Inferior parietal cortex (tissue), 1 donor: Measurements from ENCODE around the gene GRID1.
"Not testable (repeated sequence)": the region's sequence is repeated elsewhere in the genome, so short reads cannot be mapped to it uniquely, and the experiment has no call there.

Experiments
- DNase-seq: peaks from one replicate; pipeline ENCODE4 v3.0.0-alpha.2; 2016; ENCODE audit errors: extremely low spot score

GRID1 gene

DNA sequence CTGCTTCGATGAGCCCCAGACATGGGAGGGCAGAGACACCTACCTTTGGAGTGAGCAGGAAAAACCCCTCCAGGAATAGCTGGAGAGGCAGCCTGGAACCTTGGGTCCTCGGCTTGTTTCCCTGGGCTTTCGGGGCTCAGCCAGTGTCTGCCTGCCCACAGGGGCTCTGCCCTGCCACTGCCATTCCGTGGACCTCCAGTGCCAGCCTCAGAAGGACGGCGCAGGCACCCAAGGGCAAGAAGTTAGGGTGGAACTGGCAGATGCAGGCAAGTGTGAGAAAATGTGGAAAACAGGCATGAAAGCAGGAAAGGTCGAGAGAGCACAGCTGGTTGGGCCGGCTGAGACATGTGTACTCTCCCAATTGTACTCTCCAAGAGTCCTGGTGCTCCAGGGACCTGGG, 281.5 kb downstream of the GRID1 start:
- DNase-seq = no peak

DNA sequence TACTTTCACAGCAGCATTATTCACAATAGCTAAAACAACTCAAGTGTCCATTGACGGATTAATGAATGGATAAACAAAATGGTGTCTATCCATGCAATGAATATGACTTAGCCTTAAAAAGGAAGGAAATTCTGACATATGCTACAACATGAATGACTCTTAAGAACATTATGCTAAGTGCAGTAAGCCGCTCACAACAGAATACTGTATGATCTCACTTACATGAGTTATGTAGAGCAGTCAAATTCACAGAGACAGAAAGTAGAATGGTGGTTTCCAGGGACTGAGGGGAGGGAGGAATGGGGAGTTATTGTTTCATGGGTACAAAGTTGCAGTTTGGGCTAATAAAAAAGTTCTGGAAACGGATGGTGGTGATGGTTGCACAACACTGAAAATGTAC, 282.0 kb downstream of the GRID1 start:
- DNase-seq = no peak

DNA sequence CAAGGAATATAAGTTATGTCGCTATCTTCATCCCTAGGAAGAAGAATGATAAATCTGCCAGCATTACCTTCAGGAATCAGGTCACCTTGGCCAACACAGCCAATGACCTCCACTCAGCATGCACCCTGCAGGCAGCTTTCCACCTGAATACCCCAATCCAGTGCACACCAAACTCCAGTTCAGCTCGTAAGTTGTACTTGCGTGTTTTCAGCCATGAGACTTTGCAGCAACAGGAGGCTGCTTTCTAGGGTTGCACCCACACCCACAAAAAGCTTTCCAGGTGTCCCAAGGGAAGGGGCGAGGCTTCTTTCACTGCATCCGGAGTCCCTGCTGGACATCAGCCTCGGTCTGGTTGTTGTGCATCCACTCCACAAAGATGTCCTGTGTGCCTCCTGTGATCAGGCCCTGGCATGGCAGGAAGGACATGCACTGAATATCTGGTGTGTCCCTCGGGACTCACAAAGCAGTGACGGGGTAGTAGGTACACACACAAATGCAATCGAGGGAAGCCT, 282.9 kb downstream of the GRID1 start:
- DNase-seq = no peak

DNA sequence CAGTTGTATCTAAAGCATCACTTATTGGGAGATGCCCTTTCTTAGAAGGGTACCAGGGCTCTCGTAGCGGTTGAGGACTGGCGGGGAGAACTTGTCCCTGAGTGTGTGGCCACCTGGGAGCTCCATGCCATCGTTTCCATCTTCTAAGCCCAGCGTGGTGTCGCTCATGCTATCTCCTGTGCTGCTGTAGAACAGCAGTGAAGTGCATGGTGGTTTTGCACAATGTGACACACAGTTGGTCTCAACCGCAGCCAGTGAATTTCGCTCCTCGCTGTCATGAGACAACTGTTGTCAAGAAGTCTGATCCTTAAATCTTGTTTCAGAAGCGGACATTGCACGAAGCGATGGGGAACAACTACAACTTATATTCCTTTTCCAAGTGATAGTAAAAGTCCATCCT, 283.4 kb downstream of the GRID1 start:
- DNase-seq = no peak

DNA sequence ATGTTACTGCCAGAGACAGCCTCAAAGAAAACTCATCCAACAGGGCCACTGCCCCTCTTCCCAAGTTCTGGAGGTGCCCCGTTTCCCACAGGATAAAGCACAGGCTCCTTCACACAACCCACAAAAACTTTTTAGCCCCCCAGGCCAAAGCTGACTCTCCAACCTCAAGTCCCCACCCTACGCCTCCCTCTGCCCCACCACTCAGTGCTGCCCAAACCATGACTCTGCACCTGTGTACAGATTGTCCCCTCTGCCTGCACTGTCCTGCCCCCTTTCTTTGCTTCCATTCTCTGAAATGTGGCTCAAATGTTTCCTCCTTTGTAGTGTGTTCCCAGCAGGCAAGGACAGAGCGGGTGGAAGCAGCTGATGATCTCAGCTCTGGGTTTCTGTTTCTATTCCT, 284.0 kb downstream of the GRID1 start:
- no peak for DNase-seq

DNA sequence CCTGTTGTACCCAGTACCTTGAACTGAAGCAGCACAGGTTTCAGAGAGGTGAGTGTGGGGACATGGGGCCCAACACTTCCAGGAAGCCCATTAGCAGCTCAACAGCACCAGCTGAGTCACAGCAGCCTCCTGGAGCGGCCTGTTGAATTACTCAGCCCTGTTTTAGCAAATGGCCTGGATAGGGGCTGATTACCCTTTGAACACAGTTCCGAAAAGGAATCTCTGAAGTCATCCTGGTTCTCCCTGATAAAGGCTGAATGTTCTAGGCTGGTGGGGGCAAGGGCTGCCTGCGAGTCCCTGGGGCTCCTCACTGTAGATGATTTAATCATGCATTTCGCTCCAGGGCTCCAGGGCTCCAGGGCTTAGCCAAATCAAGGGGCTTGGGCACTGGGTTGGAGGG, 287.5 kb downstream of the GRID1 start:
- peak; percentile 21 for DNase-seq

DNA sequence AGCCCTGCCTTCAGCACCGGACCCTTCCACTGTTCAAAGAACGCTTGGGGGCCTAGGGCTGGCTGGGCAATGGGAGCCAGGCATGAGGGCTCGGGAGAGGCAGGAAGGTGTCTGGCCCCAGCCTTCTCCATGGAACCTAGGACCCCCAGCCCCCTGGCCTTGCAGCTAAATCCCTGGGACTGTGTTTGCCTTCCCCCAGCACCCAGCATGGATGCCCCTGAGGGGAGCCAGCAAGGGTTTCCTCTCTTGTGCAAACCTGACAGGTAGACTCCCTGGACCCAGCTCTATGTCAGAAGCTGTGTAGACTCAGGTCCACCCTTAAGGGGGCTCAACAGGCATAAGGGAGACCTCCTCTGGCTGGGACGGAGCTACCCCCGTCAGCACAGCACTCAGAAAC, 288.0 kb downstream of the GRID1 start:
- no peak for DNase-seq

DNA sequence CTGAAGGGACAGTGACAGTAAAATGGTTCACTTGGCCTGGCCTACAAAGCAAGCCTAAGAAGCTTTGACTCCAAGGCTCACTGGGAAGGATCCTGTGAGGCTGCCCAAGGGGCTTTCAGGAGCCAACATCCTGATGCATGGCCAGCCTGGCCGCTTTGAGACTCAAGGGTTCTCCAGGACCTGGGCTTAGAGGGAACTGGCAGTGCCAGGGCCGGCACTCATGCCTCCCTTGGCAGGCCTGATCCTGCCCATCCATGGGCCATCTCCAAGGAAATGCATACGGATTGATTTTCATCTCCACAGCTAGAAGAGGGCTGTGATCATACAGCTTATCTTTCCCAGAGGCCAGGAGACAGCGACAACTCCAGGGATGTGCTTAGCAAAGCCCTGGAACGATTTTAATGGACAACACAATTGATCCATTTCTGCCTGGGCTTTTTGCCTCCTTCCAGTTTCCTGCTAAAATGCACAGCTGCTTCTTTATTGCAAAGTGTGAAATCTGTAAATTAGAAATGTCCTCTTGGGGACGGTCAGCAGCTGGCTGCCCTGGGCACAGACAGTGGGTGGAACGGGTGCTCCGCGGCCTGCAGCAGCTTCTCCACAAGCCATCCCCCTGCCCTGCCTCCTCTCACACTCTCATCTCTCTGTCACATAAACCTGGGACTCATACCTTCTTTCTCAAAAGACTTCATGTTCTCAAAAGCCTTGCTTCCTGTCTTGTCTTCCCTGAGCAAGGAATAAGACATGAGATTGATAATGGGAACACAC, 288.5 kb downstream of the GRID1 start:
- no peak for DNase-seq

DNA sequence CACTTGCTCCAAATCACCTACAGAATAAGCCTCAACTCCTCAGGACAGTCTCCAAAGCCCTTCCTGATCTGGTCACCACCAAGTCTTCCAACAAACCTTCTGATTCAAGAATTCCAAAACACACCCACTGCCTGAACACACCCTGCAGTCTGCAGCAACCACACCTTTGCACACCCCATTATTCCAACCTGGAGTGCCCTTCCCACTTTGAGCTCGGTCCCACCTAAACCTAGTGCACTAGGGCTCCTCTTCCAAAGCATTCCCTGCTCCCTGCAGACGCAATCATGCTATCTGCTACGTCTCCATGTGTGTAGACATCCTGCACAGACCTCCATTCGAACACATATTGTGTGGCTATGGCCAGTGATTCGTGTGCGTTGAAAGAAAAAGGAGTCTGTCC, 289.3 kb downstream of the GRID1 start:
- DNase-seq = no peak

DNA sequence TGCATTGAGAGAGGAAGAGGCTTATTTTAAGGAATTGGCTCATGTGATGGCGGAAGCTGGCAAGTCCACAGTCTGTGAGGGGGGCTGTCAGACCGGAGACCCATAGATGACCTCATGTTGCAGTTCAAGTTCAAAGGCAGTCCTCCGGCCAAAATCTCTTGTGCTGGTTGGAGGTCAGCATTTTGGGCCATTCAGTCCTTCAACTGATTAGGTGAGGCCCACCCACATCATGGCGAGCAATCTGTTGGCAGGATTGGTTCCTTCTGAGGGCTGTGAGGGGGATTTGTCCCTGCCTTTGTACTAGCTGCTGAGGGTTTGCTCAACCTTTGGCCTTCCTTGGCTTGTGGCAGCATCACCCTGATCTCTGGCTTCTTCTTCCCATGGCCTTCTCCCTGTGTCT, 290.1 kb downstream of the GRID1 start:
- not testable (repeated sequence) for DNase-seq

DNA sequence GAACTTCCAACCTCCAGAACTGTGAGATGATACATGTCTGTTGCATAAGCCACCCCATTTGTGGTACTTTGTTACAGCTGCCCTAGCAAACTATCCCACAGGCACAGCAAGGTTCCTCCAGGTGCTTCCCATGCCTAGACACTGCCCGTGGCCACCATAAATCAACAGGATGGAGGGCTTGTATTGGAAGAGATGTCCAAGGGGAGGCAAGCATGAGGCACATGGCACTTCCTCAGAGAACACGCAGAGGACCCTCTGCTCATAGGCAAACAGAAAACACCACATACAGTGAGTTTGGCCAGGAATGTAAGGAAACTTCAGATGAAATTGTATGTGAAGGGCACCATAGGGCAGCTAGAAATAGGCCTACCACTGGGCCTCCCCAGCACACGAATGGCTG, 291.1 kb downstream of the GRID1 start:
- DNase-seq = no peak

DNA sequence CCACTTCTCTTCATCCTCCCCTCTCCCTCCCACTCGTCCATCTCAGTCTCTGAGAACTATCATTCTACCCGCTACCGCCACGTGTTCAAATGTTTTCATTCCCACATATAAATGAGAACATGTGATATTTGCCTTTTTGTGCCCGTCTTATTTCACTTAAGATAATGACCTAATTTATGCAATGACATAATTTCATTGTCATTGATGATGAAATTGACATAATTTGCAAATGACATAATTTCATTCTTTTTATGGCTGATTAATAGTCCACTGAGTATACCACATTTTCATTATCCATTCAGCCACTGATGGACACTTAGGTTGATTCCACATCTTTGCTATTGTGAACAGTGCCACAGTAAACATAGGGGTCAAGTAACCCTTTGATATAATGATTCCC, 292.3 kb downstream of the GRID1 start:
- no peak for DNase-seq

DNA sequence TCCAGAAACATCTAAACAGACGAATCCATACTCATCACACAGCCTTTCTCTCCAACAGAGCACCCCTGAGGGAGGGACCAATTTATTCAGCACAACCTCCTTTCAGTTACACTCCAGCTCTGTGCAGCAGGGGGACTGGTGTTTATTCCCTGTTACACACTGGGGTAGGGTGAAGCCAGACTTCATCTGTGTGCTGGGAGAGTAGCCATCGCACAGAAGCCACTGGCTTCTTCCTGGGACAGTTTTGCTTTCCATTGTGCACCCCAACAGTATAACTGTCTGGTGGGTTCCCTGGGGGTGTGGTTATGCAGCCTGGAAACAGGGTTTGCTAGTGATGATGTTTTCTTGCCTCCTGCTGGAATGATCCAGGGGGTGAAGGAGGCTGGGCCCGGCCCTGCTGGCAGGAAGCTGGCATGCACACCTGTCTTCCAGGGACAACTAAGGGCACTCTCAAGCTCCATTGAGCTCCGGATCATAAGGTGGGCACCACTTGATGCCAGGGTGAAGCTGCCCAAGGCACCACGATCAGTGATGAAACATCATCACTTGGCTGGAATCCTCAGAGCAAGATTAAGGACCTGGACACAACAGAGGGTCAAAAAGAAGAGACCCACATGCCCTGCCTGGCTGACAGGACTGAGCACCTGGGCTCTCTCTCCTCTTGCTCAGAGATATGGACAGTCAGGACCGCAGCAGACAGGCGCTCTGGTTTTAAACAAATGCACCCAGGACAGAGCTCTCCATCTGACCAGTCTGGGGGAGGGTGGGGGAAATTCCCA, 293.2 kb downstream of the GRID1 start:
- no peak for DNase-seq

DNA sequence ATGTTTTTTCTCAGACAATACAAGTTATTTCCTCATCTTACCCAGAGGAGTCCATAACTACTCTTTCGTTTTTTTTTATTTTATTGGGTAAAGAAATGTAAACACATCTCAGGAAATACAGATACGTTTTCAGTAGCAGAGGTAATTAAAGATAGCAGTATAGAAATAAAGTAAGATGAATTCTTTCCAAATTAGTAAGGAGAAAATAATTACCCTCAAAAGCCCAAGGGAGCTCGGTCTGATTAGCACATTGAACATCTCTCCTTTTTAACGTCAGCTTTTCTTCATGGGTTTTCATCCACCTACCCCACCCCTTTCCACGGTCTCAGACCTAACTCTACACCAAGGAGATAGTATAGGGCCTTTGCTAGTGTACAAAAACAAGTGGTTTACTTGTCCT, 294.2 kb downstream of the GRID1 start:
- no peak for DNase-seq

DNA sequence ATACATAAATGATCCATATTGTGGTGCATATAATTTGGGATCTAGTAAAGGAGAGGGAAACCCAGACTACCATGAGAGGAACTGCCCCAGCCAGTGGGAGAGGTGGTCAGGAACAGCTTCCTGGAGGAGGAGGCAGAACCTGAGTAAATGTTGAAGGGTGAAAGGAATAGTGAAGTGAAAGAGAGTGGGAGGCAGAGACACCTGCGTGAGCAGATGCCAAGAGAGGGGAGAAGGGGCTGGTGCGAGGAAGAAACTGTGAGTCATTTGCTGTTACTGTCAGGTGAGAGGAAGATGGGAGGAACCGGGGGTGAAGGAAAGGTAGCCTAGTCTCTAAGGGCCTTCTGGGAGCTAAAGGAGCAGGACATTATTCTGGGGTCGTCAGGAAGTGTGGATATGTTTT, 294.8 kb downstream of the GRID1 start:
- no peak for DNase-seq

DNA sequence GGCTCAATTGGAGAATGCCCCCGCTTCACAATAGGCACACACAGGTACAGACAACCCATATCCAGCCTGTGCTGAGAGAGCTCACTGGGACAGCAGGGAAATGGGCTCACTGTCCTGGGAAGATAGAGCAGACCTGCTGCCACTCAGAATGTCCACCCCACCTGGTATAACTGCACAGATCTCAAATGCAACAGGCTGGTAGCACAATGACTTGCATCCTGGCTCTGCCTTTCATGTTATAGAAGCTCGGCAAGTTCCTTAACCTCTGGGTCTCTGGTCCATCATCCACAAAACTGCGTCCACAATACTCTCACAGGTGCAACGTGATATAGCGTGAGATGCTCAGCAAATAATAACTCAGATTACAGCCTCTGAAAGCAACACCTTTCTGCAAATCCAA, 295.4 kb downstream of the GRID1 start:
- no peak for DNase-seq

DNA sequence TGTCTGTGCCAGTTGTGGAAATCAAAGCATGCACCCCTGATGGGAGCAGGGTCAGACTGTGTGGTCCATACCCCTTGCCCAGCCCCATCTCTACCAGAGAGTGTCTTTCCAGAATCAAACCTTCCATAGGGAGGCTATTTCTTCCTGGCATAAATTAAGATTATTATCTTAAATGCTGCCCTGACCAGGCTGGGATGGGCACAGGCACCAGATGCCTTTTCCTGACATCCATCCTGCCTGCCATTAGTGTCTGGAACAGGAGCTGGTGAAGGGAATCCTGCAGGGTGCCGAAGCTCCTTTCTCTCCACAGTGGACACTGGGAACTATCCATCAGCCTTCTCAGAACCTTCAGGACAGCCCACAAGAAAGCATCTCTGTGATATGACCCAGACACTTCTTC, 296.3 kb downstream of the GRID1 start:
- no peak for DNase-seq

DNA sequence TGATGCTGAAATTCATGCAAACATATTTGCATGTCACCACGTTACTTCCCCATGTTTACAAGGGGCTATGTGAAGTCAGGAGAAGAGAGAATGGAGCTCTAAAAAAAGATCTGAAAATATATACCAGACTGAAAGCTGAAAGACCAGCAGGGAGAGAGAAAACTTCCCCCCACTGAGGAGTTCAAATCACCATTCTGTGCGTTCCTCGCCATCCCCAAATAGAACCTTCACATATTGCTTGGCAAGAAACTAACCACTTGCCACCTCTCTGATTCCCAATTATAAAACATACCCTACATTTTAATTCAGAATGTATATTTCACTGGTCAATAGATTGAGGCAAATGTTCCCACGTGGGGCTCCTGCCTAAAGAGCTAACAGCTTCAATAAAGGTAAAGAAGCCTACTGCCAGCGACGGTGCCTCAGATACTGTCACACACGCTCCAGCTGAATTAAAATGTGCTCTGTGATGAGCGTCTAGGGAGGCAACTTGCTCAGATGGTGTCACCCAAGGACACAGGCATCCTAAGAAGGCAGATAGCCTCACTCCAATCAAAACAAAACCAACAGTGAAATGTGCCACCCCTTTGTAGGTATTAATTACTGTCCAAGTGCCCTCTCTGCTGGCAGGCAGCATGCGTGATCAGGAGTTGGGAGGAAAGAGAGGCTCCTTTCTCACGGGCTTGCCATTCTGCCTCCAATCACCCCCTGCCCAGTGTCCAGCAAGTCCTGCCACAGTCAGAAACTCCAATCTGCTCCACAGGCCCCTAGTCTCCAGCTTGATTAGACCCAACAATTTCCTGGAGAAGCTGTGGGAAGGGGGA, 298.2 kb downstream of the GRID1 start:
- DNase-seq = no peak

DNA sequence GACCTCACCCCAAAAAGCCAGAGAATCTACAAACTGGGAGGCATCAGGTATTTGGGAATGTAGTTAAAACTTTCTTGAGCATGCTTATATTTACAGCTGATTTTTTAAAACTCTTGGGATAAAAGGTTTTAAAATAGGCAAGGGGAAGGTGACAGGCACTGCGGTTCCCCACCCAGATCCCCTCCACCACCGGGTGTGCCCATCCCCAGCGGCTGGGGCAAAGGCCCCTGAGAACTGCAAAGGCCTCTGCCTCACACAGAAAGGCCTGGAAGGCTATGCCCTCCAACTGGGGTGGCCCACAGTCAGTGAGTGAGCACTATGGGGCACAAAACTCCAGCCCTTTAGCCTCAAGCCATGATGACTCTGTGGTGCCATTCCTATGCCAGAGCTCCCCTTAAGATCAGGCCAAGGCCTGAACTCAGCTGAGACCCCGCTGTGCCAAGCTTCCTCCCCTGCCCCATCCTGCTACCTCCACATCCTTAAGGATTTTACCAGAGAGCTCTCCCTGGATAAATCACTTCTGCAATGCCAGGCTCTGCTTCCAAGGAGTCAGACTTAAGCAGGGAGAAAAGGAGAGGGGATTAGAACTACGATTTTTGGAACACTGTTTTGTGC, 299.1 kb downstream of the GRID1 start:
- no peak for DNase-seq

DNA sequence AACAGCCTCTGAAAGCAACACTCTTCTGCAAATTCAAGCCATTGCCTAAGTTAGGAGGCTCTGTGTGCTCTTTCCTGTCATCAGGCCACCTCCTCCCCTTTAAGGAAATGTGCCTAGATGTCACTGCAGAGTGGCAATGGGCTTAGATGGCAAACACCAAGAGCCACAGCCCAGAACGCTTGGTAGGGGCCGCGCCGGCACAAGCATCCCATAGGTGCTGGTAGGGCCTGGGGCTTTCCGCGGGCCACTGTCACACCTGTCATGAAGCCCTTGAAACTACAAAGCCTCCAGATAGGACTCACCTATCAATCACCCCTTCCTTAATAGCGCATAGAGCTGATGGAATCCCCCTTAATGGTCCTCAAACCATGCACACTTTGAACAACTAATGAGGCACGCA, 299.9 kb downstream of the GRID1 start:
- DNase-seq = no peak

DNA sequence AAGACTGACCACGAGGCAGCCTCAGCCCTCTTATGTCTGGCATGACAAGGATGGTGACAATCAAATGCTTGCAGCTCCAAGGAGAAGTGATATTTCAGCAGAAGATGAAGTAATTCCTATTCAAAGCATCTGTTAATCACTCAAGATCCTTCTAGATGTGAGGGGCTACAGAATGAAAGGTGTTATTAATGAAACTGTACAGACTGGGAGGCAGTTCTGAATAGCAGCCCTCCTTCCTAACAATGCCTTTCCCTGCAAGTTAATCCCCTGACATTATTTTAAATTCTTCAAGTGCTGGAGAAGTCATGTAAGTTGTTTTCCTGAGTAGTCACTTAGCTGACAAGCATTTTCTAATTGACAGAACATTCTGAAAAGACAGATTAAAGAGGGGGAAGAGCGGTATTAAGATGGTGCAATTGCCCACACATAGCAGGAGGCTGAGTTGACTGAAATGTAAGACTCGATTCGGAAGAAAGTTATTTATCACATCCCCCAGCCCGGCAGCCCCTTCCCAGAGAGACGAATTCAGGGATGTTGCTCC, 300.8 kb downstream of the GRID1 start:
- no peak for DNase-seq
